Tibial nerve (tissue), 4 donors: ENCODE results near the gene TRIM62.

ENCODE experiments used
- EP300 ChIP-seq, 2 donors: sonication (generic); formaldehyde crosslinking; IDR thresholded peaks; one replicate each; pipeline ENCODE4 v1.6.1; 2017; ENCODE audit warnings: antibody characterized with exemption in 2 of 2, mild to moderate bottlenecking in 1 of 2
- POLR2A ChIP-seq, 2 donors: fragments of 450-650 bp; IDR thresholded peaks; one replicate each; pipeline ENCODE4 v1.6.1; 2017; ENCODE audit warnings: antibody characterized with exemption in 2 of 2, mild to moderate bottlenecking in 2 of 2, moderate library complexity in 2 of 2
- TF ChIP-seq, protein P1 (sequence below), 5 experiments: fragments of 200-600 bp in 3 of 5; fragments of 450-650 bp in 2 of 5; sonication (generic) in 3 of 5; IDR thresholded peaks; one replicate each; pipeline ENCODE4 v1.5.1; 2016 to 2019; ENCODE audit warnings: antibody characterized with exemption in 5 of 5, mild to moderate bottlenecking in 3 of 5, moderate library complexity in 2 of 5

DNA sequence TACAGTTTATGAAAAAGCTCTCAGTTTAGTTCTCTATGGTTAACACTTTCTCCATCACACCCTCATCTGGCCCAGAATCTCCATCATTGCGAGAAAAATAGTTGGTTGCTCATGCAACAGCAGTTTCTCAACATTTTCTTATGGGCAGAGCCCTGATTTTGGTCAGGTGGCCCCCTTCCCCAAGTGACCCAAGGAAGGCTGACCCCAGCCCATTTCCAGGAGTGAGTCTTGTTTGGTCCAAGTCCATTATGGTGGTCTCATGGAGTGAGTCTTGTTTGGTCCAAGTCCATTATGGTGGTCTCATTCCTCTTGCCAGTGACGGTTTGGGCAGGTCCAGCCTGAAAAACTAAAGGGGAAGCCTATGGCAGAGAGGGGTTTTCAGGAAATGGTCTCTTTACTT lies 1.5 kb upstream of the TRIM62 start:
- TF ChIP-seq, protein P1, sequence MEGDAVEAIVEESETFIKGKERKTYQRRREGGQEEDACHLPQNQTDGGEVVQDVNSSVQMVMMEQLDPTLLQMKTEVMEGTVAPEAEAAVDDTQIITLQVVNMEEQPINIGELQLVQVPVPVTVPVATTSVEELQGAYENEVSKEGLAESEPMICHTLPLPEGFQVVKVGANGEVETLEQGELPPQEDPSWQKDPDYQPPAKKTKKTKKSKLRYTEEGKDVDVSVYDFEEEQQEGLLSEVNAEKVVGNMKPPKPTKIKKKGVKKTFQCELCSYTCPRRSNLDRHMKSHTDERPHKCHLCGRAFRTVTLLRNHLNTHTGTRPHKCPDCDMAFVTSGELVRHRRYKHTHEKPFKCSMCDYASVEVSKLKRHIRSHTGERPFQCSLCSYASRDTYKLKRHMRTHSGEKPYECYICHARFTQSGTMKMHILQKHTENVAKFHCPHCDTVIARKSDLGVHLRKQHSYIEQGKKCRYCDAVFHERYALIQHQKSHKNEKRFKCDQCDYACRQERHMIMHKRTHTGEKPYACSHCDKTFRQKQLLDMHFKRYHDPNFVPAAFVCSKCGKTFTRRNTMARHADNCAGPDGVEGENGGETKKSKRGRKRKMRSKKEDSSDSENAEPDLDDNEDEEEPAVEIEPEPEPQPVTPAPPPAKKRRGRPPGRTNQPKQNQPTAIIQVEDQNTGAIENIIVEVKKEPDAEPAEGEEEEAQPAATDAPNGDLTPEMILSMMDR (IDR thresholded peaks at IDR 0.05), result no peak
- TF ChIP-seq POLR2A (IDR thresholded peaks at IDR 0.05), result no peak
- TF ChIP-seq EP300 (IDR thresholded peaks at IDR 0.05), result no peak
